Neutrophil (primary cell): ENCODE data around the gene GARNL3.

Experiments used
- H3K27ac ChIP-seq: fragments of 200-600 bp; sonication (generic); 2 replicates; pipeline ENCODE4 v1.5.1; 2016; ENCODE audit warnings: mild to moderate bottlenecking, moderate library complexity
- H3K27me3 ChIP-seq: fragments of 200-600 bp; sonication (generic); 2 replicates; pipeline ENCODE4 v1.6.0; 2016; ENCODE audit warnings: mild to moderate bottlenecking
- H3K36me3 ChIP-seq: fragments of 200-600 bp; sonication (generic); 2 replicates; pipeline ENCODE4 v1.5.1; 2017
- H3K4me1 ChIP-seq, 2 experiments: fragments of 200-600 bp in 1 of 2; sonication (generic) in 1 of 2; 1 replicate in 1 of 2; 2 replicates in 1 of 2; pipeline versions ENCODE4 v1.5.1 to v1.6.1; 2013 to 2016; ENCODE audit warnings: low read depth in 1 of 2, low read length in 1 of 2, mild to moderate bottlenecking in 1 of 2, moderate library complexity in 1 of 2; ENCODE audit not compliant: control insufficient read depth in 1 of 2, insufficient read depth in 1 of 2
- H3K4me3 ChIP-seq, 2 experiments: fragments of 200-600 bp in 1 of 2; sonication (generic) in 1 of 2; 1 replicate in 1 of 2; 2 replicates in 1 of 2; pipeline ENCODE4 v1.5.1; 2013 to 2016; ENCODE audit warnings: low read depth in 1 of 2, low read length in 1 of 2, mild to moderate bottlenecking in 1 of 2, moderate library complexity in 1 of 2
- H3K9me3 ChIP-seq: fragments of 200-600 bp; sonication (generic); 2 replicates; pipeline ENCODE4 v1.5.1; 2016
- CTCF ChIP-seq: fragments of 200-600 bp; sonication (generic); IDR thresholded peaks from 2 replicates; pipeline ENCODE4 v1.5.1; 2016; ENCODE audit warnings: antibody characterized with exemption

GARNL3 gene

GRCh38 chr9:127269449-127269848, 4.9 kb downstream of the GARNL3 start:
- Histone ChIP-seq H3K4me1 (no peaks in the 10 kb centered on the region), H3K27me3 (peaks cover 3% of the 10 kb centered on the region), H3K27ac (no peak overlapping the region), H3K4me3 (no peak overlapping the region), H3K36me3 (no peaks in the 10 kb centered on the region), H3K9me3 (no peaks in the 10 kb centered on the region)
- no peak for TF ChIP-seq CTCF

- no peaks in the 10 kb centered on the region for H3K4me1 ChIP-seq
- no peak for TF ChIP-seq CTCF
- no peaks in the 10 kb centered on the region for H3K36me3 ChIP-seq
- no peaks in the 10 kb centered on the region for H3K9me3 ChIP-seq
- no peaks in the 10 kb centered on the region for H3K27me3 ChIP-seq
- no peak overlapping the region for H3K4me3 ChIP-seq
- no peak overlapping the region for H3K27ac ChIP-seq
Measured at GRCh38 chr9:127273326-127273725, 8.8 kb downstream of the GARNL3 start.

GRCh38 chr9:127277099-127277498, 12.5 kb downstream of the GARNL3 start:
- Histone ChIP-seq H3K36me3 (no peaks in the 10 kb centered on the region), H3K4me3 (no peak overlapping the region), H3K9me3 (no peaks in the 10 kb centered on the region), H3K4me1 (no peaks in the 10 kb centered on the region), H3K27me3 (no peaks in the 10 kb centered on the region), H3K27ac (no peak overlapping the region)
- no peak for TF ChIP-seq CTCF

GRCh38 chr9:127277770-127278169, 13.2 kb downstream of the GARNL3 start:
- Histone ChIP-seq H3K4me3 (no peak overlapping the region), H3K27me3 (no peaks in the 10 kb centered on the region), H3K27ac (no peak overlapping the region), H3K36me3 (no peaks in the 10 kb centered on the region), H3K4me1 (no peaks in the 10 kb centered on the region), H3K9me3 (no peaks in the 10 kb centered on the region)
- TF ChIP-seq CTCF = no peak

- Histone ChIP-seq H3K4me1 (no peaks in the 10 kb centered on the region), H3K9me3 (no peaks in the 10 kb centered on the region), H3K36me3 (no peaks in the 10 kb centered on the region), H3K27me3 (no peaks in the 10 kb centered on the region), H3K27ac (no peak overlapping the region), H3K4me3 (no peak overlapping the region)
- TF ChIP-seq CTCF = no peak
Measured at GRCh38 chr9:127278372-127278771, 13.8 kb downstream of the GARNL3 start.

- no peaks in the 10 kb centered on the region for H3K4me1 ChIP-seq
- H3K27me3 ChIP-seq = no peaks in the 10 kb centered on the region
- H3K4me3 ChIP-seq = no peak overlapping the region
- no peak for TF ChIP-seq CTCF
- no peaks in the 10 kb centered on the region for H3K36me3 ChIP-seq
- no peak overlapping the region for H3K27ac ChIP-seq
- no peaks in the 10 kb centered on the region for H3K9me3 ChIP-seq
Measured at GRCh38 chr9:127279717-127280285, 15.2 kb downstream of the GARNL3 start.
